GM23338 (cell line): Measurements from ENCODE around the gene POLA2. TPM values are rescaled to one million over a fixed set of nuclear protein-coding genes. Genes with fewer than 3 reads are reported as not detected.

Experiments
- ATAC-seq: fragments of 200-7000 bp; cut with Tn5 transposase; 3 replicates; pipeline ENCODE4 v1.9.1; 2020
- DNase-seq: peaks from one replicate; pipeline ENCODE4 v3.0.0-alpha.2; 2015; ENCODE audit warnings: low spot score
- H2AFZ ChIP-seq: fragments of 200-600 bp; sonication (generic); 2 replicates; pipeline ENCODE4 v1.8.0; 2016; ENCODE audit warnings: antibody characterized with exemption, mild to moderate bottlenecking, moderate library complexity
- H3F3A ChIP-seq: fragments of 200-600 bp; sonication (generic); replicated peaks from 2 replicates; pipeline ENCODE4 v1.8.0; 2017; ENCODE audit warnings: antibody characterized with exemption, mixed run types, low read depth
- H3K27ac ChIP-seq: fragments of 200-600 bp; sonication (generic); 2 replicates; pipeline ENCODE4 v1.6.1; 2016; ENCODE audit warnings: low read depth
- H3K27me3 ChIP-seq: fragments of 200-600 bp; sonication (generic); 2 replicates; pipeline ENCODE4 v1.8.0; 2016; ENCODE audit warnings: mild to moderate bottlenecking, mixed run types, moderate library complexity; ENCODE audit not compliant: insufficient read depth
- H3K36me3 ChIP-seq: fragments of 200-600 bp; sonication (generic); 2 replicates; pipeline ENCODE4 v1.8.0; 2016; ENCODE audit warnings: mild to moderate bottlenecking; ENCODE audit not compliant: insufficient read depth
- H3K4me1 ChIP-seq: fragments of 200-600 bp; sonication (generic); 2 replicates; pipeline ENCODE4 v1.8.0; 2016; ENCODE audit warnings: mild to moderate bottlenecking, moderate library complexity; ENCODE audit not compliant: insufficient read depth
- H3K4me2 ChIP-seq: fragments of 200-600 bp; sonication (generic); 2 replicates; pipeline ENCODE4 v1.7.1; 2017; ENCODE audit warnings: mixed run types
- H3K4me3 ChIP-seq: fragments of 200-600 bp; sonication (generic); 2 replicates; pipeline ENCODE4 v1.6.1; 2016; ENCODE audit warnings: mixed run types
- H3K79me2 ChIP-seq: fragments of 200-600 bp; sonication (generic); replicated peaks from 2 replicates; pipeline ENCODE4 v1.8.0; 2017; ENCODE audit warnings: mild to moderate bottlenecking; ENCODE audit not compliant: insufficient read depth
- H3K9me2 ChIP-seq: fragments of 200-600 bp; sonication (generic); 2 replicates; pipeline ENCODE4 v1.8.0; 2017; ENCODE audit not compliant: insufficient read depth
- H4K20me1 ChIP-seq: fragments of 200-600 bp; sonication (generic); replicated peaks from 2 replicates; pipeline ENCODE4 v1.8.0; 2017; ENCODE audit warnings: mild to moderate bottlenecking; ENCODE audit not compliant: insufficient read depth
- H3K27ac Mint-ChIP-seq: 2 replicates; pipeline ENCODE4 v1.8.0; 2020; ENCODE audit warnings: inconsistent platforms, mild to moderate bottlenecking, moderate library complexity, mixed read lengths
- H3K27me3 Mint-ChIP-seq: 3 replicates; pipeline ENCODE4 v1.8.0; 2022; ENCODE audit warnings: low read depth, mild to moderate bottlenecking, moderate library complexity, mixed read lengths, inconsistent platforms; ENCODE audit not compliant: insufficient read depth, poor library complexity
- H3K36me3 Mint-ChIP-seq: 3 replicates; pipeline ENCODE4 v1.8.0; 2021; ENCODE audit warnings: low read depth, mild to moderate bottlenecking, inconsistent platforms, moderate library complexity, mixed read lengths
- H3K4me1 Mint-ChIP-seq: 3 replicates; pipeline ENCODE4 v1.8.0; 2020; ENCODE audit warnings: mild to moderate bottlenecking, inconsistent platforms, mixed read lengths
- H3K4me3 Mint-ChIP-seq: 3 replicates; pipeline ENCODE4 v1.8.0; 2021; ENCODE audit warnings: moderate library complexity, mild to moderate bottlenecking, inconsistent platforms, mixed read lengths
- H3K9me3 Mint-ChIP-seq: 3 replicates; pipeline ENCODE4 v1.8.0; 2020; ENCODE audit warnings: moderate library complexity, mild to moderate bottlenecking, inconsistent platforms, mixed read lengths
- CREB1 ChIP-seq: fragments of 250-450 bp; sonication (Bioruptor Pico); IDR thresholded peaks from 2 replicates; pipeline ENCODE4 v1.5.0; 2020; ENCODE audit warnings: low read depth, mild to moderate bottlenecking, moderate library complexity
- CTCF ChIP-seq, 2 experiments: fragments of 200-600 bp in 1 of 2; sonication (generic) in 1 of 2; conservative IDR thresholded peaks; 2 replicates each; pipeline versions ENCODE4 v1.5.1 to v1.6.1; 2016 to 2017; ENCODE audit warnings: antibody characterized with exemption in 2 of 2, low read depth in 2 of 2, mild to moderate bottlenecking in 2 of 2, moderate library complexity in 1 of 2
- ETS1 ChIP-seq: IDR thresholded peaks from 2 replicates; pipeline ENCODE4 v1.6.1; 2016; ENCODE audit warnings: antibody characterized with exemption
- EZH2 ChIP-seq: fragments of 200-600 bp; sonication (generic); IDR thresholded peaks from one replicate; pipeline ENCODE4 v1.8.0; 2017; ENCODE audit warnings: antibody characterized with exemption, mild to moderate bottlenecking, low read depth; ENCODE audit not compliant: unreplicated experiment
- EZH2phosphoT487 ChIP-seq: fragments of 200-600 bp; sonication (generic); IDR thresholded peaks from one replicate; pipeline ENCODE4 v1.8.1; 2018; ENCODE audit warnings: antibody characterized with exemption; ENCODE audit not compliant: unreplicated experiment
- JUNB ChIP-seq: IDR thresholded peaks from one replicate; pipeline ENCODE4 v1.6.1; 2016; ENCODE audit warnings: antibody characterized with exemption; ENCODE audit not compliant: unreplicated experiment
- NANOG ChIP-seq: IDR thresholded peaks from 2 replicates; pipeline ENCODE4 v1.6.1; 2016; ENCODE audit warnings: antibody characterized with exemption, borderline replicate concordance
- POLR2AphosphoS5 ChIP-seq: IDR thresholded peaks from 2 replicates; pipeline ENCODE4 v1.6.1; 2016; ENCODE audit warnings: antibody characterized with exemption, low read depth
- REST ChIP-seq: IDR thresholded peaks from one replicate; pipeline ENCODE4 v1.6.1; 2018; ENCODE audit warnings: antibody characterized with exemption; ENCODE audit not compliant: unreplicated experiment
- STAT1 ChIP-seq: IDR thresholded peaks from one replicate; pipeline ENCODE4 v1.6.1; 2016; ENCODE audit warnings: antibody characterized with exemption; ENCODE audit not compliant: unreplicated experiment
- ZNF114 ChIP-seq: fragments of 250-450 bp; sonication (Bioruptor Pico); IDR thresholded peaks from 2 replicates; pipeline ENCODE4 v1.5.0; 2020; ENCODE audit warnings: mild to moderate bottlenecking, moderate library complexity
- ZNF331 ChIP-seq: fragments of 250-450 bp; sonication (Bioruptor Pico); IDR thresholded peaks from 2 replicates; pipeline ENCODE4 v1.5.0; 2020; ENCODE audit warnings: low read depth, mild to moderate bottlenecking, moderate library complexity
- ZNF462 ChIP-seq: fragments of 250-450 bp; sonication (Bioruptor Pico); IDR thresholded peaks from 2 replicates; pipeline ENCODE4 v1.5.0; 2020; ENCODE audit warnings: mild to moderate bottlenecking, moderate library complexity
- polyA plus RNA-seq: library from polyadenylated mRNA; unstranded; fragments of >200 nt; fragmentation: Nextera tagmentation; extraction: Ambion mirVana; gene quantifications from 2 replicates; pipeline ENCODE4 v1.2.1, GENCODE V29; 2016
- total RNA-seq: library from RNA; depleted of rRNA; stranded (reverse); fragments of >200 nt; shearing (Covaris generic); gene quantifications from 2 replicates; pipeline ENCODE4 v1.2.3, GENCODE V29; 2014

POLA2 gene
- total and polyA plus RNA-seq, 2 experiments from 2014 or later, result 22.5 to 30.4 TPM

- Mint-ChIP-seq H3K4me3 (peak overlapping the region; percentile 68; the same call in 1 of the 3 replicates), H3K27me3 (peaks cover 19% of the 10 kb centered on the region), H3K27ac (peak overlapping the region; percentile 98), H3K4me1 (peaks cover 47% of the 10 kb centered on the region), H3K36me3 (peaks cover 35% of the 10 kb centered on the region), H3K9me3 (no peaks in the 10 kb centered on the region)
- H4K20me1 ChIP-seq, result 0 out of 2 replicates have a peak, but pooled peaks cover 4% of the 10 kb centered on the region
- no peaks in the 10 kb centered on the region for H3K79me2 ChIP-seq
- H3K27me3 ChIP-seq, result no peaks in the 10 kb centered on the region
- H3F3A ChIP-seq, result peaks cover 22% of the 10 kb centered on the region
- peak overlapping the region; percentile 91 for H3K27ac ChIP-seq
- peaks cover 3% of the 10 kb centered on the region; the same call in 1 of the 2 replicates for H3K36me3 ChIP-seq
- no peak overlapping the region for H3K4me3 ChIP-seq
- H2AFZ ChIP-seq, result no peak overlapping the region
- TF ChIP-seq JUNB (no peak), STAT1 (no peak), REST (no peak), ETS1 (no peak), CTCF (conservative IDR thresholded peaks at IDR 0.05; ENCODE audit: low read depth in 2 of 2) (no peak), ZNF114 (no peak), ZNF462 (no peak), NANOG (no peak), CREB1 (CRISPR knock-in tag) (no peak), EZH2 (no peak), EZH2phosphoT487 (no peak), POLR2AphosphoS5 (no peak), ZNF331 (no peak)
- ATAC-seq, result peak; percentile 8
- H3K9me2 ChIP-seq, result no peaks in the 10 kb centered on the region
- H3K4me1 ChIP-seq, result peaks cover 37% of the 10 kb centered on the region
- H3K4me2 ChIP-seq, result peak overlapping the region; percentile 70
- peak; percentile 46 for DNase-seq
These were observed 49.4 kb upstream of the POLA2 start for GRCh38 chr11:65212226-65212801.
